ENCODE measurements around the gene HMOX2.

Gene HMOX2

GRCh38 chr16:4505356-4506147, 29.4 kb downstream of the HMOX2 start:
- FAIRE-seq = no peak

- no peak for FAIRE-seq
Measured at GRCh38 chr16:4506450-4506849, 30.3 kb downstream of the HMOX2 start.

- FAIRE-seq = no peak
Measured at GRCh38 chr16:4507588-4508345, 31.6 kb downstream of the HMOX2 start.

- no peak for FAIRE-seq
Measured at GRCh38 chr16:4508806-4509205, 32.6 kb downstream of the HMOX2 start.

- FAIRE-seq = no peak
Measured at GRCh38 chr16:4509420-4509819, 33.2 kb downstream of the HMOX2 start.

GRCh38 chr16:4510131-4510530, 33.9 kb downstream of the HMOX2 start:
- no peak for FAIRE-seq

- FAIRE-seq = no peak
Measured at GRCh38 chr16:4510747-4511426, 34.7 kb downstream of the HMOX2 start.

- FAIRE-seq = no peak
Measured at GRCh38 chr16:4511441-4512082, 35.4 kb downstream of the HMOX2 start.

GRCh38 chr16:4512473-4512872, 36.3 kb downstream of the HMOX2 start:
- no peak for FAIRE-seq

- FAIRE-seq = no peak
Measured at GRCh38 chr16:4513086-4513860, 37.1 kb downstream of the HMOX2 start.

GRCh38 chr16:4513881-4514280, 37.7 kb downstream of the HMOX2 start:
- no peak for FAIRE-seq

- FAIRE-seq = no peak
Measured at GRCh38 chr16:4514606-4515005, 38.4 kb downstream of the HMOX2 start.

- FAIRE-seq = no peak
Measured at GRCh38 chr16:4515611-4516233, 39.5 kb downstream of the HMOX2 start.

- no peak for FAIRE-seq
Measured at GRCh38 chr16:4517812-4518680, 41.8 kb downstream of the HMOX2 start.

- FAIRE-seq = no peak
Measured at GRCh38 chr16:4519274-4520058, 43.3 kb downstream of the HMOX2 start.

- FAIRE-seq = no peak
Measured at GRCh38 chr16:4520913-4521312, 44.7 kb downstream of the HMOX2 start.

- no peak for FAIRE-seq
Measured at GRCh38 chr16:4522051-4522581, 45.9 kb downstream of the HMOX2 start.

GRCh38 chr16:4523686-4524085, 47.5 kb downstream of the HMOX2 start:
- no peak for FAIRE-seq

- FAIRE-seq = no peak
Measured at GRCh38 chr16:4524571-4524970, 48.4 kb downstream of the HMOX2 start.

GRCh38 chr16:4525069-4525468, 48.9 kb downstream of the HMOX2 start:
- no peak for FAIRE-seq

Measured in endometrium (tissue), 2 donors.